HG03103 (cell line): ENCODE measurements around the gene GIMD1.
A peak's percentile ranks its signal among the peaks of the same experiment; 100 is the strongest.

Source experiments
- ATAC-seq: cut with Tn5 transposase; IDR thresholded peaks from one replicate; pipeline ENCODE4 v1.9.1; 2021; ENCODE audit warnings: low read depth; ENCODE audit not compliant: unreplicated experiment

Gene GIMD1

GRCh38 chr4:106315968-106316772 lies 52.4 kb downstream of the GIMD1 start, which contains the start of the genes AIMP1 and TBCK:
Gene AIMP1 (plus strand): TSS chr4:106316550. CDS start chr4:106325010, 8,460 bp downstream.
Gene TBCK (minus strand): TSS chr4:106316209. CDS start chr4:106308960, 7,249 bp downstream.
- peak; percentile 81 for ATAC-seq

GRCh38 chr4:106315476-106315967 lies 53.1 kb downstream of the GIMD1 start:
- peak; percentile 17 for ATAC-seq

- ATAC-seq: no peak
Measured at GRCh38 chr4:106314960-106315359, 53.6 kb downstream of the GIMD1 start.

- ATAC-seq: no peak
Measured at GRCh38 chr4:106312997-106313522, 55.5 kb downstream of the GIMD1 start.

GRCh38 chr4:106312377-106312776 lies 56.2 kb downstream of the GIMD1 start:
- ATAC-seq: no peak
